K562 (cell line): Measurements from ENCODE around the gene RORB. TPM values are rescaled to one million over a fixed set of nuclear protein-coding genes. Genes with fewer than 3 reads are reported as not detected.

Source experiments
- ATAC-seq: fragments of 200-7000 bp; cut with Tn5 transposase; 3 replicates; pipeline ENCODE4 v1.9.1; 2020; ENCODE audit warnings: moderate library complexity
- BruUV-seq: library from RNA; stranded (reverse); fragments of 400-500 nt; replicated peaks from 2 replicates; lab custom pipeline; 2021; lab: Mats Ljungman, UMichigan
- CTCF ChIA-PET: fragments of 300-600 bp; formaldehyde crosslinking; extraction: SDS; loops from one replicate; lab custom pipeline; 2021; ENCODE audit warnings: low intra/inter-chr PET ratio; lab: Yijun Ruan, JAX
- POLR2A ChIA-PET: fragments of 300-600, 350-650 bp; sonication (Branson Sonifier 250); formaldehyde crosslinking; extraction: SDS; loops from one replicate; lab custom pipeline; 2021; ENCODE audit warnings: antibody characterized with exemption, inconsistent platforms; lab: Yijun Ruan, JAX
- DNase-seq, 4 experiments: peaks; one replicate each; pipeline versions ENCODE4 v3.0.0 to v3.0.0-alpha.2; 2011 to 2018; ENCODE audit warnings: low spot score in 3 of 4, mixed read lengths in 3 of 4; ENCODE audit errors: extremely low read depth in 1 of 4
- FAIRE-seq: peaks from 2 replicates; lab custom pipeline; 2011; peaks lifted over from hg19 to GRCh38; lab: Jason Lieb, UNC
- H2AFZ ChIP-seq: 2 replicates; pipeline ENCODE4 v1.6.0; 2011; ENCODE audit warnings: low read depth, low read length, control low read depth, inconsistent platforms
- H3K27ac ChIP-seq: fragments of 200-600 bp; 3 replicates; pipeline ENCODE4 v1.8.0; 2011; ENCODE audit warnings: low read depth, mild to moderate bottlenecking, control low read depth, inconsistent platforms, low read length, moderate library complexity, mixed read lengths; ENCODE audit errors: extremely low read depth
- H3K27me3 ChIP-seq, 2 experiments: fragments of 300-600 bp in 1 of 2; 2 replicates in 1 of 2; 3 replicates in 1 of 2; pipeline versions ENCODE4 v1.6.0 to v1.8.0; 2011; ENCODE audit warnings: inconsistent platforms in 2 of 2, low read length in 2 of 2, mild to moderate bottlenecking in 1 of 2, mixed read lengths in 1 of 2, moderate library complexity in 1 of 2; ENCODE audit not compliant: control insufficient read depth in 2 of 2, insufficient read depth in 2 of 2
- H3K36me3 ChIP-seq: fragments of 300-600 bp; 3 replicates; pipeline ENCODE4 v1.8.0; 2011; ENCODE audit warnings: mild to moderate bottlenecking, low read length, inconsistent platforms; ENCODE audit not compliant: control insufficient read depth, insufficient read depth
- H3K4me1 ChIP-seq, 2 experiments: fragments of 200-600 bp in 1 of 2; replicated peaks in 1 of 2; 2 replicates in 1 of 2; 3 replicates in 1 of 2; pipeline versions ENCODE4 v1.5.1 to v1.8.0; 2011; ENCODE audit warnings: inconsistent platforms in 2 of 2, low read length in 2 of 2, mild to moderate bottlenecking in 1 of 2, mixed read lengths in 1 of 2, moderate library complexity in 1 of 2; ENCODE audit not compliant: control insufficient read depth in 2 of 2, insufficient read depth in 2 of 2
- H3K4me2 ChIP-seq: 2 replicates; pipeline ENCODE4 v1.6.1; 2011; ENCODE audit warnings: low read length, control low read depth, inconsistent platforms, mixed read lengths; ENCODE audit not compliant: insufficient read depth
- H3K4me3 ChIP-seq: fragments of 200-600 bp; sonication (generic), shearing (Covaris generic); 2 replicates; pipeline ENCODE4 v1.5.1; 2016; ENCODE audit warnings: control low read depth, inconsistent platforms
- H3K79me2 ChIP-seq: fragments of 200-600 bp; 3 replicates; pipeline ENCODE4 v1.8.0; 2011; ENCODE audit warnings: low read length, inconsistent platforms; ENCODE audit not compliant: control insufficient read depth, insufficient read depth
- H3K9ac ChIP-seq, 2 experiments: 2 replicates each; pipeline versions ENCODE4 v1.6.0 to v1.6.1; 2011; ENCODE audit warnings: low read depth in 2 of 2, low read length in 2 of 2, control low read depth in 1 of 2, inconsistent platforms in 1 of 2, mild to moderate bottlenecking in 1 of 2, mixed read lengths in 1 of 2; ENCODE audit not compliant: insufficient read depth in 1 of 2
- H3K9me1 ChIP-seq: one replicate; pipeline ENCODE4 v1.6.0; 2011; ENCODE audit warnings: inconsistent platforms, mild to moderate bottlenecking, low read length, moderate library complexity; ENCODE audit not compliant: control insufficient read depth, insufficient read depth
- H3K9me3 ChIP-seq: replicated peaks from 2 replicates; pipeline ENCODE4 v1.5.1; 2011; ENCODE audit warnings: low read depth, low read length, inconsistent platforms; ENCODE audit not compliant: control insufficient read depth, insufficient read depth
- H4K20me1 ChIP-seq: replicated peaks from 2 replicates; pipeline ENCODE4 v1.6.1; 2011; ENCODE audit warnings: low read length, inconsistent platforms, mixed read lengths; ENCODE audit not compliant: control insufficient read depth, insufficient read depth
- CHD4 ChIP-seq: fragments of 200-600 bp; sonication (generic); IDR thresholded peaks from 3 replicates; pipeline ENCODE4 v1.6.1; 2012; ENCODE audit warnings: low read depth, mild to moderate bottlenecking, mixed read lengths, low read length, inconsistent platforms; ENCODE audit not compliant: insufficient read depth, insufficient replicate concordance, poor library complexity, severe bottlenecking
- DLX4 ChIP-seq: fragments of 250-450 bp; sonication (Bioruptor Pico); IDR thresholded peaks from 2 replicates; pipeline ENCODE4 v1.6.1; 2021; ENCODE audit warnings: mild to moderate bottlenecking
- FOXA1 ChIP-seq: fragments of 450-650 bp; IDR thresholded peaks from 2 replicates; pipeline ENCODE4 v1.6.1; 2016; ENCODE audit warnings: mild to moderate bottlenecking, borderline replicate concordance
- GATAD2B ChIP-seq: fragments of 450-650 bp; IDR thresholded peaks from 2 replicates; pipeline ENCODE4 v1.6.1; 2017; ENCODE audit warnings: mild to moderate bottlenecking, borderline replicate concordance
- NCOR1 ChIP-seq: fragments of 450-650 bp; IDR thresholded peaks from 2 replicates; pipeline ENCODE4 v1.6.1; 2016; ENCODE audit warnings: mild to moderate bottlenecking, moderate library complexity
- PML ChIP-seq: IDR thresholded peaks from 2 replicates; pipeline ENCODE4 v1.6.1; 2012; ENCODE audit warnings: low read length, inconsistent platforms
- PTTG1 ChIP-seq: fragments of 450-650 bp; IDR thresholded peaks from 2 replicates; pipeline ENCODE4 v1.6.1; 2016; ENCODE audit warnings: low read depth, mild to moderate bottlenecking, missing genetic modification characterization, missing compliant biosample characterization
- SIX5 ChIP-seq, 2 experiments: IDR thresholded peaks; 2 replicates each; pipeline ENCODE4 v1.6.1; 2011; ENCODE audit warnings: low read length in 2 of 2, borderline replicate concordance in 1 of 2, low read depth in 1 of 2, mild to moderate bottlenecking in 1 of 2, moderate library complexity in 1 of 2; ENCODE audit not compliant: insufficient read depth in 1 of 2
- TRIM28 ChIP-seq: fragments of 450-650 bp; IDR thresholded peaks from 2 replicates; pipeline ENCODE4 v1.6.1; 2017
- ZBTB17 ChIP-seq: fragments of 450-650 bp; formaldehyde crosslinking; IDR thresholded peaks from 2 replicates; pipeline ENCODE4 v1.4.0; 2020; ENCODE audit warnings: mild to moderate bottlenecking
- ZKSCAN3 ChIP-seq: fragments of 250-450 bp; sonication (Bioruptor Pico); IDR thresholded peaks from 2 replicates; pipeline ENCODE4 v1.4.0; 2020
- ZNF174 ChIP-seq: fragments of 250-450 bp; sonication (Bioruptor Pico); IDR thresholded peaks from 2 replicates; pipeline ENCODE4 v1.4.0; 2020; ENCODE audit warnings: mild to moderate bottlenecking
- ZNF280B ChIP-seq: fragments of 250-450 bp; sonication (Bioruptor Pico); IDR thresholded peaks from 2 replicates; pipeline ENCODE4 v1.5.1; 2021; ENCODE audit warnings: mild to moderate bottlenecking
- ZNF586 ChIP-seq: fragments of 450-650 bp; formaldehyde crosslinking; conservative IDR thresholded peaks from 2 replicates; pipeline ENCODE4 v1.4.0; 2020; ENCODE audit warnings: mild to moderate bottlenecking, moderate library complexity
- ZNF589 ChIP-seq: fragments of 200-800 bp; sonication (Bioruptor generic); IDR thresholded peaks from 2 replicates; pipeline ENCODE4 v1.6.1; 2016; ENCODE audit warnings: low read depth, missing genetic modification characterization, missing compliant biosample characterization
- WGBS: fragments of 100-300 bp; shearing (Covaris generic); methylation state at CpG from one replicate; pipeline ENCODE4 v1.1.6; 2016; ENCODE audit warnings: low coverage, mixed read lengths; ENCODE audit not compliant: insufficient coverage; ENCODE audit errors: missing lambda C conversion rate; 5-methylcytosine and 5-hydroxymethylcytosine counted together
- in situ Hi-C: fragments of 300-500 bp; cut with MboI; formaldehyde crosslinking; loops from 4 replicates; pipeline ENCODE4 v1.15.0; 2018; ENCODE audit warnings: inconsistent platforms, mixed read lengths
- intact Hi-C: fragments of 100-400 bp; cut with micrococcal nuclease; formaldehyde crosslinking; loops from 2 replicates; pipeline ENCODE4 v1.14.2; 2022
- polyA plus RNA-seq, 8 experiments: library from polyadenylated mRNA; depleted of rRNA in 4 of 8; stranded (reverse) in 5 of 8; unstranded in 3 of 8; fragments of >200 nt; fragmentation: Nextera tagmentation in 2 of 8; fragmentation: Illumina TruSeq in 1 of 8; extraction: Ambion mirVana in 2 of 8; extraction: Trizol in 1 of 8; gene quantifications; 2 replicates each; pipeline versions ENCODE4 v1.2.1 to v1.2.3, GENCODE V29; 2011 to 2014; ENCODE audit warnings: inconsistent platforms in 1 of 8, missing spikeins in 1 of 8
- total RNA-seq, 7 experiments: library from RNA; depleted of rRNA in 6 of 7; stranded (reverse); fragments of >200 nt in 6 of 7; fragmentation: Illumina TruSeq in 2 of 7; extraction: Trizol in 2 of 7; gene quantifications; 2 replicates each; pipeline versions ENCODE4 v1.2.1 to v1.2.3, GENCODE V29; 2011 to 2021; ENCODE audit warnings: low replicate concordance in 1 of 7

The RORB gene
- total and polyA plus RNA-seq, 9 of the 15 experiments (the other 6 are each of a cell fraction or from before 2014, with no cell fraction given), result not detected

GRCh38 chr9:74696520-74696919, 199.4 kb downstream of the RORB start:
- Histone ChIP-seq H3K9ac (no peak overlapping the region), H3K9me1 (no peaks in the 10 kb centered on the region), H4K20me1 (no peaks in the 10 kb centered on the region), H3K4me2 (no peak overlapping the region), H3K4me1 (no peaks in the 10 kb centered on the region), H3K27ac (no peak overlapping the region), H3K27me3 (no peaks in the 10 kb centered on the region), H2AFZ (no peak overlapping the region), H3K9me3 (no peaks in the 10 kb centered on the region), H3K79me2 (no peaks in the 10 kb centered on the region), H3K4me3 (no peak overlapping the region), H3K36me3 (no peaks in the 10 kb centered on the region)
- no peak for DNase-seq
- ATAC-seq, result no peak
- in situ Hi-C loops (no loop called here), intact Hi-C loops (no loop called here)
- TF ChIP-seq ZKSCAN3 (no peak), ZNF589 (CRISPR knock-in tag) (no peak), ZNF586 (no peak)
- FAIRE-seq, result no peak
- ChIA-PET POLR2A (no interaction called here), CTCF (no interaction called here)
- no TSS peak for BruUV-seq
- WGBS, result 0% methylated on average over 1 of the region's 1 CpG

- Histone ChIP-seq H3K27ac (no peak overlapping the region), H3K79me2 (no peaks in the 10 kb centered on the region), H3K4me1 (no peaks in the 10 kb centered on the region), H3K27me3 (no peaks in the 10 kb centered on the region), H2AFZ (no peak overlapping the region), H3K36me3 (no peaks in the 10 kb centered on the region), H3K4me2 (no peak overlapping the region), H3K4me3 (no peak overlapping the region)
- POLR2A ChIA-PET, result no interaction called here
- intact Hi-C loops, result no loop called here
- FAIRE-seq (no peak), DNase-seq (no peak)
- 0% methylated on average over 2 of the region's 2 CpGs for WGBS
- TF ChIP-seq ZKSCAN3 (no peak), CHD4 (no peak), SIX5 (IDR thresholded peaks at IDR 0.05; ENCODE audit: borderline replicate concordance in 1 of 2, insufficient read depth in 1 of 2, low read depth in 1 of 2, low read length in 2 of 2) (no peak), FOXA1 (no peak), GATAD2B (no peak), PTTG1 (tag) (no peak), ZNF280B (CRISPR knock-in tag) (no peak), ZBTB17 (no peak), ZNF174 (CRISPR knock-in tag) (no peak), DLX4 (CRISPR knock-in tag) (no peak), TRIM28 (no peak), NCOR1 (no peak), PML (no peak)
- TF ChIP-seq, all 486 proteins: peak for 0
- Histone ChIP-seq H3K9me1 (no peaks in the 10 kb centered on the region), H4K20me1 (no peaks in the 10 kb centered on the region), H3K9me3 (no peaks in the 10 kb centered on the region), H3K9ac (no peak overlapping the region)
- in situ Hi-C loops, result no loop called here
- BruUV-seq, result no TSS peak
- CTCF ChIA-PET, result no interaction called here
- no peak for ATAC-seq
Observed at GRCh38 chr9:74697535-74697934, 200.4 kb downstream of the RORB start.
